HL-60 (cell line): ENCODE data around the gene ARL8A.

Experiments
- DNase-seq, 2 experiments: peaks; one replicate each; pipeline ENCODE4 v3.0.0-alpha.2; 2010 to 2020; ENCODE audit warnings: low read depth in 1 of 2, low spot score in 1 of 2
- H3K27ac ChIP-seq: fragments of 250-450 bp; sonication (Bioruptor Pico); replicated peaks from 2 replicates; pipeline ENCODE4 v1.5.1; 2020; ENCODE audit warnings: mild to moderate bottlenecking, moderate library complexity
- H3K27me3 ChIP-seq: fragments of 250-450 bp; sonication (Bioruptor Pico); 2 replicates; pipeline ENCODE4 v1.5.1; 2021; ENCODE audit warnings: mild to moderate bottlenecking, moderate library complexity; ENCODE audit not compliant: insufficient read depth, poor library complexity, severe bottlenecking
- H3K4me3 ChIP-seq: replicated peaks from 2 replicates; pipeline ENCODE4 v1.5.1; 2011; ENCODE audit warnings: mild to moderate bottlenecking, control low read depth, low read length; ENCODE audit not compliant: insufficient read depth
- CTCF ChIP-seq: IDR thresholded peaks from one replicate; pipeline ENCODE4 v1.5.1; 2011; ENCODE audit warnings: low read length, control low read depth, inconsistent platforms; ENCODE audit not compliant: insufficient read depth
- GABPA ChIP-seq: IDR thresholded peaks from 2 replicates; pipeline ENCODE4 v1.6.1; 2012; ENCODE audit warnings: low read depth
- POLR2AphosphoS5 ChIP-seq: IDR thresholded peaks from 2 replicates; pipeline ENCODE4 v1.6.1; 2012; ENCODE audit warnings: low read depth
- REST ChIP-seq: IDR thresholded peaks from 2 replicates; pipeline ENCODE4 v1.6.1; 2012; ENCODE audit warnings: low read depth; ENCODE audit not compliant: insufficient replicate concordance
- SPI1 ChIP-seq: IDR thresholded peaks from 2 replicates; pipeline ENCODE4 v1.6.1; 2012; ENCODE audit warnings: low read depth, mild to moderate bottlenecking, borderline replicate concordance

The ARL8A gene

GRCh38 chr1:202106340-202107254 lies 37.9 kb downstream of the ARL8A start:
- Histone ChIP-seq H3K4me3 (no peak overlapping the region), H3K27me3 (no peaks in the 10 kb centered on the region), H3K27ac (no peak overlapping the region)
- no peak for TF ChIP-seq POLR2AphosphoS5
- no peak for TF ChIP-seq REST
- TF ChIP-seq CTCF = no peak
- TF ChIP-seq GABPA = no peak
- DNase-seq = no peak

GRCh38 chr1:202105571-202106339 lies 38.8 kb downstream of the ARL8A start:
- TF ChIP-seq REST = no peak
- no peak for TF ChIP-seq GABPA
- TF ChIP-seq CTCF = no peak
- no peak for TF ChIP-seq SPI1
- TF ChIP-seq POLR2AphosphoS5 = no peak
- H3K27ac ChIP-seq = no peak overlapping the region
- H3K4me3 ChIP-seq = no peak overlapping the region

GRCh38 chr1:202104073-202104472 lies 40.5 kb downstream of the ARL8A start:
- DNase-seq = no peak
- no peak overlapping the region for H3K27ac ChIP-seq
- no peak for TF ChIP-seq REST
- TF ChIP-seq POLR2AphosphoS5 = no peak
- no peak for TF ChIP-seq GABPA
- no peak for TF ChIP-seq SPI1
- TF ChIP-seq CTCF = no peak

More at GRCh38 chr1:202105571-202106339, 38.8 kb downstream of the ARL8A start:
- H3K27me3 ChIP-seq = no peaks in the 10 kb centered on the region
- DNase-seq = no peak

More at GRCh38 chr1:202104073-202104472, 40.5 kb downstream of the ARL8A start:
- Histone ChIP-seq H3K27me3 (no peaks in the 10 kb centered on the region), H3K4me3 (no peak overlapping the region)
